Nephron progenitor cell (in vitro differentiated cells): ENCODE measurements around the gene IQCK.
A peak's percentile ranks its signal among the peaks of the same experiment; 100 is the strongest.
"Not testable (repeated sequence)": the region's sequence is repeated elsewhere in the genome, so short reads cannot be mapped to it uniquely, and the experiment has no call there.

Source experiments
- DNase-seq: peaks from one replicate; pipeline ENCODE4 v3.0.0; 2021
- H3K27ac Mint-ChIP-seq: 2 replicates; pipeline ENCODE4 v1.8.0; 2021; ENCODE audit warnings: mild to moderate bottlenecking, moderate library complexity, mixed read lengths
- H3K27me3 Mint-ChIP-seq: 2 replicates; pipeline ENCODE4 v1.8.0; 2021; ENCODE audit warnings: mild to moderate bottlenecking, low read depth, mixed read lengths; ENCODE audit not compliant: poor library complexity
- H3K36me3 Mint-ChIP-seq: 2 replicates; pipeline ENCODE4 v1.8.0; 2021; ENCODE audit warnings: low read depth, mixed read lengths
- H3K4me1 Mint-ChIP-seq: 2 replicates; pipeline ENCODE4 v1.8.0; 2021; ENCODE audit warnings: mixed read lengths
- H3K4me3 Mint-ChIP-seq: 2 replicates; pipeline ENCODE4 v1.8.0; 2021; ENCODE audit warnings: mild to moderate bottlenecking, moderate library complexity, mixed read lengths
- H3K9me3 Mint-ChIP-seq: 2 replicates; pipeline ENCODE4 v1.8.0; 2021; ENCODE audit warnings: mild to moderate bottlenecking, moderate library complexity, mixed read lengths
- CTCF ChIP-seq: fragments of 200-600 bp; sonication (generic); IDR thresholded peaks from 2 replicates; pipeline ENCODE4 v1.5.0; 2021; ENCODE audit warnings: antibody characterized with exemption

Gene IQCK

GRCh38 chr16:19717741-19718623 lies at the start of gene IQCK, which contains the start of gene KNOP1:
Gene IQCK (plus strand): TSS chr16:19718271. CDS start chr16:19718307, 36 bp downstream.
Gene KNOP1 (minus strand): TSS chr16:19718227. CDS start chr16:19715035, 3,192 bp downstream.
- no peaks in the 10 kb centered on the region for H3K9me3 Mint-ChIP-seq
- H3K4me3 Mint-ChIP-seq: peak within 1 kb of the TSS; percentile 96
- H3K4me1 Mint-ChIP-seq: peaks cover 33% of the 10 kb centered on the region
- peak within 1 kb of the TSS; percentile 96 for H3K27ac Mint-ChIP-seq
- H3K36me3 Mint-ChIP-seq: peaks cover 20% of the 10 kb centered on the region
- no peaks in the 10 kb centered on the region for H3K27me3 Mint-ChIP-seq
- DNase-seq: peak; percentile 89
- no peak for TF ChIP-seq CTCF

GRCh38 chr16:19672378-19672777 lies 45.7 kb upstream of the IQCK start:
- Mint-ChIP-seq H3K4me1 (peaks cover 5% of the 10 kb centered on the region), H3K9me3 (no peaks in the 10 kb centered on the region), H3K27me3 (peaks cover 2% of the 10 kb centered on the region), H3K4me3 (no peak overlapping the region), H3K27ac (no peak overlapping the region), H3K36me3 (peaks cover 45% of the 10 kb centered on the region)
- TF ChIP-seq CTCF: no peak
- DNase-seq: no peak

DNA sequence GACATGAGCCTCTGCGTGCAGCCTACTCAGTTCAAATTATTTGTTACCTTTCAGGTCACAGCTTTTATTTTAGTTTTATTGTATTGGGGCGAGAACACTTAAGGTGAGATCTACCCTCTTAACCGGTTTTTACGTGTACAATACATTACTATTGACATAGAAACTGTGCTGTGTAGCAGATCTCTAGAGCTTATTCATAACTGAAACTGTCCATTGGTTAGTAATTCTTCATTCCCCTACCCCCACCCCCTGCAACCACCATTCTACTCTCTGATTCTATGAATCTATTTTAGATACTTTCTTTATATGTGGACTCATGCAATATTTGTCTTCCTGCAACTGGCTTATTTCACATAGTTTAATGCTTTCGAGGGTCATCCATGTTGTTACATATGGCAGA lies 43.6 kb upstream of the IQCK start:
- Mint-ChIP-seq H3K36me3 (peaks cover 38% of the 10 kb centered on the region), H3K27ac (no peak overlapping the region), H3K9me3 (no peaks in the 10 kb centered on the region), H3K27me3 (peaks cover 2% of the 10 kb centered on the region), H3K4me1 (peaks cover 5% of the 10 kb centered on the region), H3K4me3 (no peak overlapping the region)
- no peak for TF ChIP-seq CTCF
- no peak for DNase-seq

DNA sequence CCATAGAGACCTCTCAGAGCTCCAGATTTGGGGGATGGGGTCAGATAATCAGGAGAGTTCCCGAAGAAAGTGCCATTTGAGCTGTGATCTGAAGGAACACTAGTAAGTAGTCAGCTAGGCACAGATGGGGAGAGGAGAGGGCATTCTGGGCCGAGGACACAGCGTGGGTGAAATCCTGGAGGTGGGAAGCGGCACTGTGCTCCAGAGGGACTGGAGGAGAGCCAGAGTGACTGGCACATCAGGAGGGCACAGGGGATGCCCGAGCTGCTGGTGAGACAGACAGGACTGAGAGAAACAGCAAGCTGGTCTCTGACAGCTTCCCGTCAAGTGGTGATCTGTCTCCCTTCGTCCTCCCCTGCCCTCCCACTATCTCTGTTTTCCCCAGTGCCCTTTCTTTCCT lies 40.7 kb upstream of the IQCK start:
- Mint-ChIP-seq H3K27me3 (peaks cover 2% of the 10 kb centered on the region), H3K4me3 (no peak overlapping the region), H3K36me3 (peaks cover 31% of the 10 kb centered on the region), H3K9me3 (no peaks in the 10 kb centered on the region), H3K27ac (peak overlapping the region; percentile 84), H3K4me1 (peaks cover 17% of the 10 kb centered on the region)
- no peak for DNase-seq
- TF ChIP-seq CTCF: no peak

DNA sequence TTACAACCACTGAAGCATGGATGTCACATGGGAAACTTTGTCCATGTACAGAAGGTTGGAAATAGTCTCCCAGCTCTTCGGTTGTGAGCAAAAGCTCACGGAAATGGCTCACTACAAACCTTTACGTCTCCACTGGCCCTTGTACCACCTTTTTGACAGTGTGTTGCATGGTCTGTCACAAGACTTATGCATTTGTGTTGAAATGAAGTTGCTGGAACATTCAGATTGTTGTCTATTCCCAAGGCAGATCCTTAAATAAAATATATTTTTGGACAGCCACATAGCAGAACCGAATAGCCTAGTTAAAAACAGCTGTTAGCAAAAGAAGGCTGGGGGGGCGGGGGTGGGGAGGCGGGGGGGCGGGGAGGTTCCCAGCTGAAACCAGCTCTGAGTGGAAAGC lies 39.3 kb upstream of the IQCK start:
- peaks cover 2% of the 10 kb centered on the region for H3K27me3 Mint-ChIP-seq
- no peak overlapping the region for H3K27ac Mint-ChIP-seq
- no peak for TF ChIP-seq CTCF
- peaks cover 43% of the 10 kb centered on the region for H3K36me3 Mint-ChIP-seq
- DNase-seq: no peak
- H3K4me1 Mint-ChIP-seq: peaks cover 13% of the 10 kb centered on the region
- no peak overlapping the region for H3K4me3 Mint-ChIP-seq
- no peaks in the 10 kb centered on the region for H3K9me3 Mint-ChIP-seq

DNA sequence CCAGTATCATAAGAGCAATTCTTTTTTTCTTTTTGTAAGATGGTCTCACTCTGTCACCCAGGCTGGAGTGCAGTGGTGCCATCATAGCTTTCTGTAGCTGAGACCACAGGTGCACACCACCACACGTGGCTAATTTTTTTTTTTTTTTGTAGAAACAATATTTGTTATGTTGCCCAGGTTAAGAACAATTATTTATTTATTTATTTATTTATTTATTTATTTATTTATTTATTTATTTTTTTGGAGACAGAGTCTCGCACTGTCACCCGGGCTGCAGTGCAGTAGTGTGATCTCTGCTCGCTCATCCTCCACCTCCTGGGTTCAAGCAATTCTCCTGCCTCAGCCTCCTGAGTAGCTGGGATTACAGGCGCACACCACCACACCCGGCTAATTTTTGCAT lies 38.8 kb upstream of the IQCK start:
- H3K4me3 Mint-ChIP-seq, DNase-seq, H3K27me3 Mint-ChIP-seq, H3K27ac Mint-ChIP-seq, H3K9me3 Mint-ChIP-seq: not testable (repeated sequence)
- Mint-ChIP-seq H3K4me1 (peaks cover 13% of the 10 kb centered on the region), H3K36me3 (peaks cover 45% of the 10 kb centered on the region)
